Neural progenitor cell (in vitro differentiated cells): Measurements from ENCODE around the gene ADSS1. TPM values are rescaled to one million over a fixed set of nuclear protein-coding genes. Genes with fewer than 3 reads are reported as not detected.

ENCODE experiments used
- DNase-seq: peaks from one replicate; pipeline ENCODE4 v3.0.0-alpha.2; 2016; ENCODE audit warnings: low spot score
- H2AFZ ChIP-seq: fragments of 200-600 bp; sonication (generic); replicated peaks from 2 replicates; pipeline ENCODE4 v1.6.1; 2016; ENCODE audit warnings: antibody characterized with exemption
- H3F3A ChIP-seq: fragments of 200-600 bp; sonication (generic); 2 replicates; pipeline ENCODE4 v1.6.1; 2016; ENCODE audit warnings: antibody characterized with exemption, low read depth
- H3K27ac ChIP-seq: fragments of 200-600 bp; sonication (generic); 2 replicates; pipeline ENCODE4 v1.5.1; 2016; ENCODE audit warnings: mild to moderate bottlenecking
- H3K27me3 ChIP-seq: fragments of 200-600 bp; sonication (generic); 2 replicates; pipeline ENCODE4 v1.6.1; 2016; ENCODE audit warnings: mild to moderate bottlenecking, moderate library complexity
- H3K36me3 ChIP-seq: fragments of 200-600 bp; sonication (generic); 2 replicates; pipeline ENCODE4 v1.5.1; 2016
- H3K4me1 ChIP-seq: fragments of 200-600 bp; sonication (generic); 2 replicates; pipeline ENCODE4 v1.6.1; 2016; ENCODE audit warnings: mixed run types
- H3K4me2 ChIP-seq: fragments of 200-600 bp; sonication (generic); 2 replicates; pipeline ENCODE4 v1.6.1; 2016
- H3K4me3 ChIP-seq: fragments of 200-600 bp; sonication (generic); 2 replicates; pipeline ENCODE4 v1.5.1; 2016
- H3K79me2 ChIP-seq: fragments of 200-600 bp; sonication (generic); 2 replicates; pipeline ENCODE4 v1.6.1; 2016; ENCODE audit warnings: low read depth
- H3K9ac ChIP-seq: fragments of 200-600 bp; sonication (generic); 2 replicates; pipeline ENCODE4 v1.6.1; 2016
- H3K9me3 ChIP-seq: fragments of 200-600 bp; sonication (generic); 2 replicates; pipeline ENCODE4 v1.5.1; 2016; ENCODE audit warnings: low read depth
- H4K20me1 ChIP-seq: fragments of 200-600 bp; sonication (generic); 2 replicates; pipeline ENCODE4 v1.6.1; 2016; ENCODE audit warnings: low read depth
- H3K27ac Mint-ChIP-seq: 3 replicates; pipeline ENCODE4 v1.8.0; 2021; ENCODE audit warnings: mixed read lengths
- H3K27me3 Mint-ChIP-seq: 2 replicates; pipeline ENCODE4 v1.8.0; 2022; ENCODE audit warnings: low read depth, mild to moderate bottlenecking, inconsistent platforms, moderate library complexity, mixed read lengths; ENCODE audit not compliant: insufficient read depth
- H3K36me3 Mint-ChIP-seq: 3 replicates; pipeline ENCODE4 v1.8.0; 2021; ENCODE audit warnings: mixed read lengths
- H3K4me1 Mint-ChIP-seq: 3 replicates; pipeline ENCODE4 v1.8.0; 2021; ENCODE audit warnings: mixed read lengths
- H3K4me3 Mint-ChIP-seq: 3 replicates; pipeline ENCODE4 v1.8.0; 2021; ENCODE audit warnings: mild to moderate bottlenecking, moderate library complexity, mixed read lengths
- H3K9me3 Mint-ChIP-seq: 3 replicates; pipeline ENCODE4 v1.8.0; 2020; ENCODE audit warnings: mixed read lengths
- EZH2 ChIP-seq: fragments of 200-600 bp; sonication (generic); IDR thresholded peaks from 2 replicates; pipeline ENCODE4 v1.6.1; 2017; ENCODE audit warnings: antibody characterized with exemption, mild to moderate bottlenecking, moderate library complexity
- EZH2phosphoT487 ChIP-seq: fragments of 200-600 bp; sonication (generic); IDR thresholded peaks from 2 replicates; pipeline ENCODE4 v1.6.1; 2017; ENCODE audit warnings: antibody characterized with exemption
- total RNA-seq: library from RNA; depleted of rRNA; stranded (reverse); fragments of >200 nt; gene quantifications from 2 replicates; pipeline ENCODE4 v1.2.3, GENCODE V29; 2015; ENCODE audit warnings: low replicate concordance
- TF ChIP-seq, protein P1 (sequence below): fragments of 200-600 bp; sonication (generic); IDR thresholded peaks from 2 replicates; pipeline ENCODE4 v1.5.1; 2017; ENCODE audit warnings: antibody characterized with exemption, mild to moderate bottlenecking

The ADSS1 gene
- total RNA-seq, 1 donor from 2014 or later, result 26.4 TPM

DNA sequence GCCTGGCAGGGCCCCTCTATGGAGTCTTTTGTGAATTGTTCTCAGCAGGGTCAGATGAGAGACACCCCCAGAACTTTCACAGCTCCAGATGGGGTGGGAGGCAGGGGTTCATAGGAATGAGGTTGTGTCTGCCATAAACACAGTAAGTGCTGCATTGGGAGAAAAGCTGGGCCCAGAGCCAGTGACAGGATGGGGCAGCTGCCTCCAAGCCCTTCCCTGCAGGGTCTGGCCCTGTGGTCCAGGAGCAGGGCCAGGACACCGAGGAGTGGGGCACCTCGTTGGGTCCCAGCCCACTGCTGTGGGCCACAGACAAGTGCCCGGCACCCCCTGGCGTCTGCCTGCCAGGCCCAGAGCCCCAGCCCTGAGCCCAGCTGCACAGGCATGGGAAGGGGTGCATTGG lies 21.4 kb upstream of the ADSS1 start:
- Mint-ChIP-seq H3K4me3 (no peak overlapping the region), H3K27ac (no peak overlapping the region), H3K27me3 (peaks cover 4% of the 10 kb centered on the region), H3K9me3 (peaks cover 3% of the 10 kb centered on the region), H3K36me3 (peaks cover 4% of the 10 kb centered on the region), H3K4me1 (peaks cover 13% of the 10 kb centered on the region)
- Histone ChIP-seq H3K27ac (no peak overlapping the region), H3K4me3 (no peak overlapping the region), H3K9ac (no peak overlapping the region), H2AFZ (no peak overlapping the region), H3F3A (no peaks in the 10 kb centered on the region), H3K36me3 (no peaks in the 10 kb centered on the region), H3K4me1 (peaks cover 3% of the 10 kb centered on the region), H3K79me2 (no peaks in the 10 kb centered on the region), H4K20me1 (peaks cover 15% of the 10 kb centered on the region), H3K4me2 (no peak overlapping the region), H3K27me3 (no peaks in the 10 kb centered on the region), H3K9me3 (no peaks in the 10 kb centered on the region)
- TF ChIP-seq EZH2, result no peak
- TF ChIP-seq, protein P1, sequence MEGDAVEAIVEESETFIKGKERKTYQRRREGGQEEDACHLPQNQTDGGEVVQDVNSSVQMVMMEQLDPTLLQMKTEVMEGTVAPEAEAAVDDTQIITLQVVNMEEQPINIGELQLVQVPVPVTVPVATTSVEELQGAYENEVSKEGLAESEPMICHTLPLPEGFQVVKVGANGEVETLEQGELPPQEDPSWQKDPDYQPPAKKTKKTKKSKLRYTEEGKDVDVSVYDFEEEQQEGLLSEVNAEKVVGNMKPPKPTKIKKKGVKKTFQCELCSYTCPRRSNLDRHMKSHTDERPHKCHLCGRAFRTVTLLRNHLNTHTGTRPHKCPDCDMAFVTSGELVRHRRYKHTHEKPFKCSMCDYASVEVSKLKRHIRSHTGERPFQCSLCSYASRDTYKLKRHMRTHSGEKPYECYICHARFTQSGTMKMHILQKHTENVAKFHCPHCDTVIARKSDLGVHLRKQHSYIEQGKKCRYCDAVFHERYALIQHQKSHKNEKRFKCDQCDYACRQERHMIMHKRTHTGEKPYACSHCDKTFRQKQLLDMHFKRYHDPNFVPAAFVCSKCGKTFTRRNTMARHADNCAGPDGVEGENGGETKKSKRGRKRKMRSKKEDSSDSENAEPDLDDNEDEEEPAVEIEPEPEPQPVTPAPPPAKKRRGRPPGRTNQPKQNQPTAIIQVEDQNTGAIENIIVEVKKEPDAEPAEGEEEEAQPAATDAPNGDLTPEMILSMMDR, result no peak
- no peak for TF ChIP-seq EZH2phosphoT487
- no peak for DNase-seq

DNA sequence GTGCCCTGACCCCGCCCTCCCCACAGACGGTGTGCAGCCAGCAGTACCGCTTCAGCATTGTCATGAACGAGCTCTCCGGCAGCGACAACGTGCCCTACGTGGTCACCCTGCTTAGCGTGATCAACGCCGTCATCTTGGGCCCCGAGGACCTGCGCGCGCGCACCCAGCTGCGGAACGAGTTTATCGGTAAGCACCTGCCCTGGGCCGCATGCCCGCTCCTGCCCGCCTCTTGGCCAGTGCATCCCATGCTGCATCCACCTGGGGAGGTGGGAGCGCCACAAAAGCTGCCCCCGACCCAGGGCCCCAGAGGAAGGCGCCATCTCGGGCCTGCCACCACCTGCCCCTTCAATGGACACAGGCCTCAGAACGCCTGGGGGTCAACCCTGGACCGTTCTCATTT lies 20.8 kb upstream of the ADSS1 start:
- no peak overlapping the region for H2AFZ ChIP-seq
- H3K4me3 ChIP-seq, result no peak overlapping the region
- no peaks in the 10 kb centered on the region for H3K9me3 ChIP-seq
- H3K4me1 Mint-ChIP-seq, result peaks cover 11% of the 10 kb centered on the region
- peaks cover 4% of the 10 kb centered on the region for H3F3A ChIP-seq
- H3K79me2 ChIP-seq, result no peaks in the 10 kb centered on the region
- no peak for DNase-seq
- no peaks in the 10 kb centered on the region for H3K27me3 ChIP-seq
- H3K9me3 Mint-ChIP-seq, result peaks cover 3% of the 10 kb centered on the region
- peaks cover 5% of the 10 kb centered on the region for H3K4me1 ChIP-seq
- H3K4me2 ChIP-seq, result no peak overlapping the region
- peaks cover 4% of the 10 kb centered on the region for H3K36me3 Mint-ChIP-seq
- no peaks in the 10 kb centered on the region for H3K36me3 ChIP-seq
- TF ChIP-seq EZH2 (no peak), EZH2phosphoT487 (no peak)
- TF ChIP-seq, protein P1, result no peak
- no peak overlapping the region for H3K27ac ChIP-seq
- no peak overlapping the region for H3K9ac ChIP-seq
- peaks cover 11% of the 10 kb centered on the region for H4K20me1 ChIP-seq
- H3K27ac Mint-ChIP-seq, result no peak overlapping the region
- no peak overlapping the region for H3K4me3 Mint-ChIP-seq
- peaks cover 5% of the 10 kb centered on the region for H3K27me3 Mint-ChIP-seq

DNA sequence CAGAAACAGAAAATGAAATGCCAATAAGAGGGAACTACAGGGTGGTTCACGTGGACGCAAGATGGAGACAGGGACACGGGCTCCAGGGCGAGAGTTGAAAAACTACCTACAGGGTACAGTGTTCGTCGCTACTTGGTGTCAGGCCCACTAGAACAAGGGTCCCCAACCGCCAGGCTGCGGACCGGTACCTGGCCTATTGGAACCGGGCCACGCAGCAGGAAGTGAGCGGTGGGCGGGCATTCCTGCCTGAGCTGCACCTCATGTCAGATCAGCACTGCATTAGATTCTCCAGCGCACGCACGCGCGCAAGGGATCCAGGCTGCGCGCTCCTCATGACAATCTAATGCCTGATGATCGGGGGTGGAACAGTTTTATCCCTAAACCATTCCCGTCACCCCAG lies 19.8 kb upstream of the ADSS1 start:
- Histone ChIP-seq H3K4me2 (no peak overlapping the region), H3F3A (peaks cover 7% of the 10 kb centered on the region), H3K9ac (no peak overlapping the region), H4K20me1 (peaks cover 11% of the 10 kb centered on the region), H2AFZ (no peak overlapping the region), H3K4me3 (no peak overlapping the region), H3K9me3 (no peaks in the 10 kb centered on the region), H3K4me1 (peaks cover 8% of the 10 kb centered on the region), H3K27me3 (no peaks in the 10 kb centered on the region), H3K27ac (no peak overlapping the region), H3K79me2 (no peaks in the 10 kb centered on the region), H3K36me3 (no peaks in the 10 kb centered on the region)
- DNase-seq, result no peak
- H3K27me3 Mint-ChIP-seq, result peaks cover 8% of the 10 kb centered on the region
- H3K27ac Mint-ChIP-seq, result no peak overlapping the region
- H3K9me3 Mint-ChIP-seq, result peaks cover 3% of the 10 kb centered on the region
- peaks cover 4% of the 10 kb centered on the region for H3K36me3 Mint-ChIP-seq
- H3K4me1 Mint-ChIP-seq, result peaks cover 6% of the 10 kb centered on the region
- TF ChIP-seq, protein P1, result no peak
- TF ChIP-seq EZH2, result no peak
- TF ChIP-seq EZH2phosphoT487, result no peak
- H3K4me3 Mint-ChIP-seq, result no peak overlapping the region
